Esophagus muscularis mucosa (tissue), 4 donors: ENCODE measurements around the gene ACCSL. TPM values are rescaled to one million over a fixed set of nuclear protein-coding genes. Genes with fewer than 3 reads are reported as not detected.
A peak's percentile ranks its signal among the peaks of the same experiment; 100 is the strongest.

Experiments used
- DNase-seq: peaks from one replicate; pipeline ENCODE4 v3.0.0-alpha.2; 2017; ENCODE audit errors: extremely low spot score
- H3K27ac ChIP-seq, 4 donors: fragments of 200-600 bp; sonication (generic); replicated peaks in 1 of 4; 1 replicate in 3 of 4; 2 replicates in 1 of 4; pipeline ENCODE4 v1.5.1; 2016 to 2019; ENCODE audit warnings: mild to moderate bottlenecking in 1 of 4
- H3K27me3 ChIP-seq, 4 donors: fragments of 200-600 bp; sonication (generic); one replicate each; pipeline versions ENCODE4 v1.5.1 to v1.6.0; 2016 to 2019
- H3K36me3 ChIP-seq, 4 donors: fragments of 200-600 bp; sonication (generic); one replicate each; pipeline ENCODE4 v1.5.1; 2016 to 2019
- H3K4me1 ChIP-seq, 4 donors: fragments of 200-600 bp; sonication (generic); one replicate each; pipeline ENCODE4 v1.5.1; 2016 to 2019
- H3K4me3 ChIP-seq, 4 donors: fragments of 200-600 bp; sonication (generic); 1 replicate in 2 of 4; 2 replicates in 2 of 4; pipeline ENCODE4 v1.5.1; 2016 to 2019; ENCODE audit warnings: mild to moderate bottlenecking in 4 of 4, moderate library complexity in 1 of 4
- H3K9me3 ChIP-seq, 4 donors: fragments of 200-600 bp; sonication (generic); 1 replicate in 3 of 4; 2 replicates in 1 of 4; pipeline ENCODE4 v1.5.1; 2016 to 2019
- EP300 ChIP-seq: sonication (generic); formaldehyde crosslinking; IDR thresholded peaks from one replicate; pipeline ENCODE4 v1.6.1; 2017; ENCODE audit warnings: antibody characterized with exemption
- POLR2A ChIP-seq: fragments of 450-650 bp; IDR thresholded peaks from one replicate; pipeline ENCODE4 v1.6.1; 2017; ENCODE audit warnings: antibody characterized with exemption, moderate library complexity, mild to moderate bottlenecking, low read depth
- POLR2AphosphoS5 ChIP-seq, 2 donors: sonication (generic); formaldehyde crosslinking; IDR thresholded peaks; one replicate each; pipeline ENCODE4 v1.6.1; 2017; ENCODE audit warnings: antibody characterized with exemption in 2 of 2
- WGBS: methylation state at CpG from one replicate; pipeline ENCODE4 v1.1.5; 2018; 5-methylcytosine and 5-hydroxymethylcytosine counted together
- intact Hi-C: fragments of 100-400 bp; cut with DNase I; formaldehyde crosslinking; loops from one replicate; pipeline ENCODE4 v1.15.1; 2023
- total RNA-seq, 4 donors: library from RNA; depleted of rRNA; stranded (reverse); fragments of >200 nt; gene quantifications; one replicate each; pipeline versions ENCODE4 v1.1.0 to v1.2.1, GENCODE V29; 2016
- TF ChIP-seq, protein P1 (sequence below), 3 experiments: fragments of 200-600 bp in 2 of 3; fragments of 450-650 bp in 1 of 3; sonication (generic) in 2 of 3; IDR thresholded peaks; one replicate each; pipeline ENCODE4 v1.5.1; 2017 to 2019; ENCODE audit warnings: antibody characterized with exemption in 3 of 3, mild to moderate bottlenecking in 2 of 3, moderate library complexity in 1 of 3

Gene ACCSL
- total RNA-seq, result not detected

GRCh38 chr11:44047931-44048431 is at the start of gene ACCSL:
Gene ACCSL, plus strand, starts transcription at chr11:44047981. Its CDS starts 56 bp downstream, at chr11:44048037.
- Histone ChIP-seq H3K27ac (no peak within 1 kb of the TSS), H3K36me3 (no peaks in the 10 kb centered on the region), H3K27me3 (no peaks in the 10 kb centered on the region), H3K4me3 (no peak within 1 kb of the TSS), H3K9me3 (no peaks in the 10 kb centered on the region), H3K4me1 (no peaks in the 10 kb centered on the region)
- no peak for DNase-seq
- TF ChIP-seq POLR2AphosphoS5 (IDR thresholded peaks at IDR 0.05), result no peak
- TF ChIP-seq, protein P1, sequence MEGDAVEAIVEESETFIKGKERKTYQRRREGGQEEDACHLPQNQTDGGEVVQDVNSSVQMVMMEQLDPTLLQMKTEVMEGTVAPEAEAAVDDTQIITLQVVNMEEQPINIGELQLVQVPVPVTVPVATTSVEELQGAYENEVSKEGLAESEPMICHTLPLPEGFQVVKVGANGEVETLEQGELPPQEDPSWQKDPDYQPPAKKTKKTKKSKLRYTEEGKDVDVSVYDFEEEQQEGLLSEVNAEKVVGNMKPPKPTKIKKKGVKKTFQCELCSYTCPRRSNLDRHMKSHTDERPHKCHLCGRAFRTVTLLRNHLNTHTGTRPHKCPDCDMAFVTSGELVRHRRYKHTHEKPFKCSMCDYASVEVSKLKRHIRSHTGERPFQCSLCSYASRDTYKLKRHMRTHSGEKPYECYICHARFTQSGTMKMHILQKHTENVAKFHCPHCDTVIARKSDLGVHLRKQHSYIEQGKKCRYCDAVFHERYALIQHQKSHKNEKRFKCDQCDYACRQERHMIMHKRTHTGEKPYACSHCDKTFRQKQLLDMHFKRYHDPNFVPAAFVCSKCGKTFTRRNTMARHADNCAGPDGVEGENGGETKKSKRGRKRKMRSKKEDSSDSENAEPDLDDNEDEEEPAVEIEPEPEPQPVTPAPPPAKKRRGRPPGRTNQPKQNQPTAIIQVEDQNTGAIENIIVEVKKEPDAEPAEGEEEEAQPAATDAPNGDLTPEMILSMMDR (IDR thresholded peaks at IDR 0.05), result no peak
- TF ChIP-seq POLR2A, result no peak
- TF ChIP-seq EP300, result no peak
- intact Hi-C loops, result no loop called here
- 87% methylated on average over 10 of the region's 12 CpGs for WGBS

DNA sequence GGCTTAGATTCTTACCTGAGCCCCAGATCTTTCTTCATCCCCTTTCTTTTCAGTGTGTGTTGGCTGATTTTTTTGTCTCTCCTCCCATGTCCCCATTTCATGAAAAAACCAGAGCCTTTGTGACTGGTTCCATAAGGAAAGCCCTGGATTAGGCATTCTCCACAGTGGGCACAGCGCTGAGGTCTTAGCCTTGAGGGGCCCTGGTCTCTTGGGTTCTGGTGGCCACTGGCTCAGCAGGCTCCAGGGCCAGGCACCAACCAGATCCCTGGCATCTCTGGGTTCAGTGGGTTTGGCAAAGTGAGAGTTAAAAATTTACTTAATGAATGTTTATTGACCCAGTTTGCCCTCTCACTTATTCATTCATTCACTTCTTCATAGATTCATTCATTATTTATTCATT is 49.5 kb upstream of the ACCSL start:
- 83% methylated on average over 1 of the region's 1 CpG for WGBS
- H3K27ac ChIP-seq, result no peak overlapping the region
- H3K9me3 ChIP-seq, result no peaks in the 10 kb centered on the region
- DNase-seq, result no peak
- intact Hi-C loops, result no loop called here
- H3K36me3 ChIP-seq, result no peaks in the 10 kb centered on the region
- H3K4me1 ChIP-seq, result peaks cover 3 to 11% (median 5%) of the 10 kb centered on the region in 4 donors
- H3K4me3 ChIP-seq, result no peak overlapping the region
- H3K27me3 ChIP-seq, result peaks cover 0 to 5% (median 0%) of the 10 kb centered on the region in 4 donors
- TF ChIP-seq POLR2AphosphoS5 (IDR thresholded peaks at IDR 0.05), result no peak
- no peak for TF ChIP-seq POLR2A
- TF ChIP-seq, protein P1 (IDR thresholded peaks at IDR 0.05), result no peak
- no peak for TF ChIP-seq EP300

DNA sequence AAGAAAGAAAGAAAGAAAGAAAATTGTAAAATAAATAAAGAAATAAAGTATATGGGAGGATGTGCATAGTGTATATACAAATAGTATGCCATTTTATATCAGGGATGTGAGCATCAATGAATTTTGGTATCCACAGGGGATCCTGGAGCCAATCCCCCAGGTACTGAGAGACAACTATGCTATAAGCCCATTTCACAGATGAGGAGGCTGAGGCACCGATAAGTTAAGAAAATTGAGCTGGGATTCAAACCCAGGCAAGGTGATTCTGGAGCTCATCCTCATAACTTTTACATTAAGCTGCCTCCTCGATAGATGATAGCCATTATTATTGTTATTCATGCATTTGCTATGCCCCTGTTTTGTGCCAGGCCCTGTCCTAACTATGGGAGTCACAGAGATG is 47.0 kb upstream of the ACCSL start:
- H3K27me3 ChIP-seq, result peaks cover 0 to 5% (median 0%) of the 10 kb centered on the region in 4 donors
- TF ChIP-seq POLR2AphosphoS5 (IDR thresholded peaks at IDR 0.05), result no peak
- TF ChIP-seq POLR2A, result no peak
- TF ChIP-seq, protein P1 (IDR thresholded peaks at IDR 0.05), result no peak
- no peak for TF ChIP-seq EP300
- 85% methylated on average over 2 of the region's 2 CpGs for WGBS
- H3K36me3 ChIP-seq, result no peaks in the 10 kb centered on the region
- intact Hi-C loops, result no loop called here
- no peak overlapping the region for H3K27ac ChIP-seq
- H3K4me1 ChIP-seq, result peaks cover 0 to 5% (median 0%) of the 10 kb centered on the region in 4 donors
- no peaks in the 10 kb centered on the region for H3K9me3 ChIP-seq
- DNase-seq, result no peak
- H3K4me3 ChIP-seq, result no peak overlapping the region

- WGBS, result 91% methylated on average over 18 of the region's 18 CpGs
- H3K4me3 ChIP-seq, result no peak overlapping the region
- no peak overlapping the region for H3K27ac ChIP-seq
- peak; percentile 88 for DNase-seq
- TF ChIP-seq, protein P1 (IDR thresholded peaks at IDR 0.05), result no peak
- H3K9me3 ChIP-seq, result no peaks in the 10 kb centered on the region
- H3K27me3 ChIP-seq, result peaks cover 0 to 5% (median 0%) of the 10 kb centered on the region in 4 donors
- intact Hi-C loops, result no loop called here
- H3K36me3 ChIP-seq, result no peaks in the 10 kb centered on the region
- H3K4me1 ChIP-seq, result peaks cover 0 to 2% (median 0%) of the 10 kb centered on the region in 4 donors
These were observed 45.3 kb upstream of the ACCSL start for GRCh38 chr11:44002191-44003093.
